NCI-H2029 (cell line): ENCODE data around the gene DACH1.

ENCODE experiments used
- DNase-seq: peaks from one replicate; lab custom pipeline; 2025; lab: John Stamatoyannopoulos, UW

The DACH1 gene

GRCh38 chr13:71583581-71583980 is 283.4 kb downstream of the DACH1 start:
- DNase-seq, result no peak

DNA sequence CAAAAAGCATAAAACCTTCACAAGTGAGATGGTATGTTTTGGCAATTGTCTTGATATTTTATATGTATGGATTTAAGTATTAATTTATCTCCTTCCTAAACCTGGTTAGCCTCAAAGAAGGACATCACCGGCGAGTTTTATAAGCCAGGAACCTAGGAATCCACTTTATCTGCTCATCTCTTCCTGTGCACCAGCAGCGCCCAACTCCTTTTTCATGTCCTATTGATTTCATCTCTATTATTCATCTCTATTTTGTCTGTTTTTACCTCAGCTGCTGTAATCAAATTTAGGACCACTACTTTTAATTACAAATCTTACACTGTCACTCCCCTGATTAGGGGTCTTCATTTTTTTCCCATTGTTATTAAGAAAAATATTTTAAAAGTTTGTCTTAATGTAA is 286.4 kb downstream of the DACH1 start:
- DNase-seq, result no peak

DNA sequence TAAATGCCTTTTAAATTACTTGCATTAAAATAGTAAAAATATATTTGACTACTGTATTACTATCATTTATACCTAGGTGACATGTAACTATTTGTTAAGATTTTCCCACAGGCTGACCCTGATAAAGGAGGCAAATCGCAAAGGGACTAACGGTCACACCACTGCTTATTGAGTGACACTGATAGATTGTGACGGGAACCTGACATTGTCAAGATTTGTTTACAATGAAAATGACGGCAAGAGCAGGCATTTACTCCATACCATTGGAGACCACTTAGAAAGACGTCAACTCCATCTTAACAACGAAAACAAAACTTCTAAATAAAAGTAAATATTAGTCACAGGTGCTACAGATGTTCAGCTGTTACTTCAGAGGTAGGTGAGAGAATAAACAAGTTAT is 289.0 kb downstream of the DACH1 start:
- no peak for DNase-seq

GRCh38 chr13:71577127-71577526 is 289.9 kb downstream of the DACH1 start:
- DNase-seq, result no peak

- DNase-seq, result no peak
These were observed 290.4 kb downstream of the DACH1 start for GRCh38 chr13:71576571-71576970.

- DNase-seq, result no peak
These were observed 320.1 kb downstream of the DACH1 start for GRCh38 chr13:71546881-71547280.

DNA sequence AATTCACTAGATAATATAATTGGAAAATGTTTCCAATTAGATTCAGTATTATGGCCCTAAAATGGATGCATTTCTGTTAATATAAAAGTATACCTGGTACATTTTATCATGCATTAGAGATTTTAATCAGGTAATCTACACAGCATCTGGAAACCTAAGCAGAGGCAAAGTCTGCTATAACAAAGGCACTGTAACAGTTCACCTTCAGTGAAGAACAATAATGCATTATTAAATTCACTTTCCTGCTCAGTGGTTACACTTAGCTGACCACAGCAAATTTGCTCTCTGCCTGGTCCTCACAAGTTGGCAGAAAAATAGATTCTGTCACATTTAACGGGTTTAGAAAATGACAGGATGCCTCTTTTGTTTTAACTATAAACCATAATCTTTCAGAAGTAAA is 326.9 kb downstream of the DACH1 start:
- no peak for DNase-seq

GRCh38 chr13:71536201-71536600 is 330.8 kb downstream of the DACH1 start:
- DNase-seq, result no peak

- no peak for DNase-seq
These were observed 342.2 kb downstream of the DACH1 start for GRCh38 chr13:71524613-71525304.

DNA sequence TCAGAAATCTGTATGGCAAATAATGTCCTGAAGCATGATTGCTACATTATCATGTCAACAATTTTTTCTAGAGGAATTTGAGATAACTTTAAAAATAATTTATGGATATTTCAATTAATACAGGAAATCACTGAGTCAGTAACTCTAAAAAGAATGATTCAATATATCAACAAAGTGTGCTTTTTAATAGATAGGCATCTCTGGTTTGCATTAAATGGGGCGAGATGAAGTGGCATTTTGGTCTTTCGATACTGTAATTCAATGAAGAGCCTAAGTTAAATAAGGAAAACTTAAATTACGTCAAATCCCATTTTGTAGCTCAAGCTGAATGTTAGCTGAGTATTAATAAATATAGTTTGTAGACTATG is 342.8 kb downstream of the DACH1 start:
- no peak for DNase-seq

GRCh38 chr13:71522941-71523526 is 344.0 kb downstream of the DACH1 start:
- DNase-seq, result no peak

DNA sequence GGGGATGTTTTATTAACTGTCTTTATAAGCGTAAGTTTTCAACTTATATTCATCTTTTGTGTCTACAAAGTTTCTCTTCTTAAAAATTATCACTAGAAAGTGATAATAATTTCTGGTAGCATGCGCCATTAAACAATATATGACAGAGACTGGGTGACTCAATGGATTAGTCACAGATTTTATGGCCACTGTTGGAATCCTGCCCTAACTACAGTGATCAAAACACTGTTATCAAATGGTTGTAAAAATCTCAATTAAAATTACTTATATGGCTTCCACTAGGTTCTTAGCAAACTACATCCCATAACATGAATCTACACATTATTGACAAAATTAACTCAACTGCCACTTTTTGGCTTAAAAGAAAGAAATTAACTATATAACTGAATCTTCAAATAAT is 350.0 kb downstream of the DACH1 start:
- DNase-seq, result no peak

DNA sequence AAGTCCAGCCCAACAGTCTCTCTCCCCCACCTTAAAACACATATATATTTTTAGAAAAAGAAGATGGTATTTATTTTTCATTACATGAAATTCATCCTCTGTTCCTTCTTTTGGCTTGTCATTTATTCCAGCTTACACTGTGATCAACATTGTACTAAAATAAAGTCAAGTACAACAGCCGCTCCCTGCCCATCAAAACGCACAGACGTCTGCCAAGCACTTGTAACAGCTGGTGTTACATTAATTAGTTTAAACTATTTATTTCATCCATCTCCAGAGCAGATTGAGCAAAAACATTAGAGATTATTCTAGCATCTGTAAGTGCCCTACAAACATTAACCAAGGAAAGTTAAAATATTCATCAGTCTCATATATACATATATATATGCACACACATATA is 350.5 kb downstream of the DACH1 start:
- no peak for DNase-seq

DNA sequence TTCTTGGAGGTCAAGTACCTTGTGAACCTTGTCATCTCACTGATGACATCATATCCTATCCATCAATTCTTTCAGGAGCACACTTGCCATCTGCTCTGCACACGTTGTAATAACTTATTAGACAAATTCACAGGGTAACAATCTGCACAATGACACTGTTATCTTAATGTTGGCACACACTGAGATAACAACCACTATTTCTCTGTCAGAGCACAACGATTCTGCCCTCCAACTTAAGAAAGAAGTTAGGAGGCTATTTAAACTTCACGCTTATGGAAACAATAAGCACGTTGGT is 351.3 kb downstream of the DACH1 start:
- no peak for DNase-seq

- DNase-seq, result no peak
These were observed 351.9 kb downstream of the DACH1 start for GRCh38 chr13:71514900-71515743.

- no peak for DNase-seq
These were observed 353.5 kb downstream of the DACH1 start for GRCh38 chr13:71513411-71514033.

- DNase-seq, result no peak
These were observed 363.2 kb downstream of the DACH1 start for GRCh38 chr13:71503781-71504180.

- DNase-seq, result no peak
These were observed 367.0 kb downstream of the DACH1 start for GRCh38 chr13:71499944-71500514.

GRCh38 chr13:71499235-71499634 is 367.8 kb downstream of the DACH1 start:
- no peak for DNase-seq

DNA sequence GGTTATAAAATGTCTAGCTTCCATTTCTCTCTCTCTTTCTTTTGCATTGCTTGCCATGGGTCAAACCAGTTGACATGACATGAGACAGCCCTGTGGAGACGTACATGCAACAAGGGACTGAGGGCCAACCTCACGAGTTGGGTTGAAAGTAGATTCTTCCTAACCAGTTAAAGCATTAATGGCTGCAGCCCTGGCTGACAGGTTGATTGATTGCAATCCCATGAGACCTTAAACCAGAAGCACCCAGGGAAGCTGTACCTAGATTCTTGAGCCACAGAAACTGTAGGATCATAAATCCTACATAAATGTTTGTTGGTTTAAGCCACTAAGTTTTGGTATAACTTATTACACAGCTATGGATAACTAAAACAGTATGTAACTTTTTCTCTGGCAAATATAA is 373.8 kb downstream of the DACH1 start:
- DNase-seq, result no peak

- no peak for DNase-seq
These were observed 374.6 kb downstream of the DACH1 start for GRCh38 chr13:71492346-71492871.

- DNase-seq, result no peak
These were observed 376.0 kb downstream of the DACH1 start for GRCh38 chr13:71491010-71491409.
